Fibroblast of skin of right biceps (primary cell): ENCODE data around the gene CREB1.

Experiments used
- DNase-seq: peaks from one replicate; pipeline ENCODE4 v3.0.0-alpha.2; 2013

The CREB1 gene

DNA sequence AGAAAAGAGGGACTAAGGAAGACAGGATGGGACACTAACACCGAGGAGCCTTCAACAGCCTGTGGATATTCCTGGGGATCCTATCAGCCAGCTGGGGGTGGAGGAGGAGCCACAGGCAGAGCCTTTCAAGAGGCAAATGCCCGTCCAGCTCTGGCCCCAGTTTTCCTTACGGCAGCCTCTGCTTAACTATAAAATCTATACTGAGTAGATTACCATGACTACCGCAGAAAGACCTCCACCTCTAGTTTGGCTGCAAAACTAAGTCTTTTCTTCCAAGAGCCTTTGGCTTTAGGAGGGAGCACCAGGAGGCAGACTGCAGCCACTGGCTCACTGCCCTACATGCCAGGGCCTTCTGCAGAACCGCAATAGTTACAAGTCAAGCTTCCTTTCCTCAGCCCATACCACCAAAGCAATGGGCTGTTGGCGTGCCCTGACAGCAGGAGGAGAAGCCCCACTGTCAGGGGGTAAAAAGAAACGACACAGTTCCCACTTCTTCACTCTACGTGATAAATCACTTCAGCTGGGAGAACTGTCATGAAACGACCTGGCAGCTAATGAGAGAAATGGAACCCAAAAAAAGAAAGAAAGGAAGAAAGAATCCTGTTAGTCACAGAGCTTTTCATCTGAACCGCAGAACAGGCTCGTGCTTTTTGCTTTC is 25.1 kb upstream of the CREB1 start:
- DNase-seq, result peak; percentile 92

DNA sequence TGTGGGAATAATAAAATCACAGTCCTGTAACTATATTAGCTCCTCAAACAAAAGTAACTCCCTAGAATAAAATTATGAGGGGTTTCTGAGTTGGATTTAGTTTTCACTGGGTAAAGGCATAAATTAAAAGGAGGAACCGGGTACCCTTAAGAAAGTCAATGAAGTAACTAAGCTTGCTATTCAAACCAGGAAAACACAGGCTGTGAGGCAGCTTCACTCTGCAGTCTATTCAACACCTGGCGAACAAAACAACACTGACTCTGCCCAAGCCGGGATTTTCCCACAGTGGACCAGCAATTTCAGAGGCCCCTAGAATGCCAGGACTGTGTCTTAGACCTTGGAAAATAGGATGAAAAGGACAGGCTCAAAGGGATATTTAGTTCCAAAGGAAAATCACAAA is 24.6 kb upstream of the CREB1 start:
- no peak for DNase-seq

DNA sequence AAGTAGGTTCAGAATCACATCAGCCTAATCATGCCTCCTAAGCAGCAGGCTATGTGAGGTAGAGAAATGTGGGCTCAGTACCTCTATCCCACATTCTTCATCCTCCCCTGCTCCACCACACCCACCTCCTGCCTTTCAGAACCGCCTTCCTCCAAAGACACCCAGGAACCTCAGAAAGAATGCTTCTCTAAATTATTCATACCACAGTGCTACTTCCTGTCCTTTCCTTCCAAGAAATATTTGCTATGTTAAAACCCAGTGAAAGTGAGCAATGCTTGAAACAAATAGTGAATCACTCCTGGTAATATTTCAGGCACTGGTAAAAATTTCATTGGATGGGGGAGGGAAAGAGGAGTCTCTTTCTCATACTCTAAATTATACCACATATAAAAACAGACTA is 24.0 kb upstream of the CREB1 start:
- DNase-seq, result peak; percentile 97

- DNase-seq, result no peak
Observed at GRCh38 chr2:207506426-207506825, 23.3 kb upstream of the CREB1 start.

DNA sequence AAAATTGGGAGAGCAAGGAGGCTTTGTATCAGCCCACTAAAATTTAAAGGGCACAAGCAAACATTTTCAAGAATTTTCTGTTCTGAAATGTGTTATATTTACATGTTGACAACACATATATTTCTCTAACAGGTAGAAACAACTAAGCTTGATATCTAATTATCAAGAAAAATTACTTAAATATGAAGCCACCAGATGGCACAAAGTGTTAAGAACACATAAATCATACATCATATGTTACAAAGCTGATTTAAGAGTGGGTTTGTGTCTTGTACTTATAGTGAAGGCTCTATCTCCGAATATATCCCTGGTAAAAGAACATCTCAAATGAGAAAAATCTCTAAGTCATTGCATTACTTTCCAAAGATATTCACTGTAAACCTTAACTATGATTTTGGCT is 19.6 kb upstream of the CREB1 start:
- no peak for DNase-seq

DNA sequence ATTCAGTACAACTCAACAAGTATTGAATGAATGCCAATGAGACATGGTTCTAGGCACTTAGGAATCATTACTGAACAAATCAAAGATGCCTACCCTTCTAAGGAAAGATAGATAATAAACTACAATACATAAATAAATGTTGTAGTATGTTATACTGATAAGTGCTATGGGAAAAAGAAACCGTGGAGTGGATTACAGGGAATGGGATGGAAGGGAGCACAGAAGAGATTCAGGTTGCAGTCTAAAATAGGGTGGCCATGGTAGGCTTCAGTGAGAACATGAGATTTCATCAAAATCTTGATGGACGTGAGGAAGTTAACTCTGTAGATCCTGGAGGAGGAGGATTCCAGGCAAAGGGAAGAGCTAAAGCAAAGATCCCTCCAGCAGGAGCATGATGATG is 17.9 kb upstream of the CREB1 start:
- DNase-seq, result peak; percentile 51

GRCh38 chr2:207512356-207512755 is 17.4 kb upstream of the CREB1 start:
- no peak for DNase-seq

- DNase-seq, result peak; percentile 99
Observed at GRCh38 chr2:207513551-207514257, 16.1 kb upstream of the CREB1 start.

DNA sequence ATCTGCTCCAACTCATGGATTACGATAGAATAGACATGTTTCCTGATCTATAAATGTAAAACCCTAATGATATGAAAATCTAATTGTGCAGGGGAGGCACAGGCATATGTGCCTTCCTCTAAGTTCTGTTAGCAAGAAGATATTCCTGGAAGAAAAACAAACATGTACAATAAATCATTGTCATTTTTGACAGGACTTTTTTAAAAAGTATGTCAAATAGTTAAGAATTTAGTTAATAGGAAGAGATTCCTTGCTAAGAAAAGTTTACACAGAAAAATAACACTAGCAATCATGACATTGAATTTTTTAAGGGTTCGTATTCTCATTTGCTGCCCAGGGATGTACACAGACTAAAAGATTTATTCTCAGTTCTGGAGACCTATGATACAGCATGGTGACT is 15.3 kb upstream of the CREB1 start:
- DNase-seq, result peak; percentile 39

DNA sequence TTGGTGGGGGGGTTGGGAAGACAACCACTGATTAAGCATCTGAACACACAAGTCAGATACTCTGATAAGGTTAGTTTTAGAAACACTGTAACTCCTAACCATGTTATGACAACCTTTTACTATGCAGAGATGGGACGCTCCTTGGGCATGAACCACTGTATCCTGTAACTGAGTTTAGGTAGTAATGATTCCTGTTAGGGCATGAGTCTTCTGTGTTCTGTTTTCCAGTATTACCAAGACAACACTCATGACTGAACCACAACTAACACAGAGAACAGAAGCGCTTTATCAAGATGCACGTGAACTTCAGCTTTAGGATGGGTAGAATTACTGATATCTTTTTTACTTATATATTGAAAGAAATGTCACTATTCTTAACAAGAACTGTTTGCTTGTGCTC is 14.1 kb upstream of the CREB1 start:
- DNase-seq, result peak; percentile 22

GRCh38 chr2:207516206-207516605 is 13.6 kb upstream of the CREB1 start:
- DNase-seq, result peak; percentile 79

GRCh38 chr2:207523005-207523404 is 6.8 kb upstream of the CREB1 start:
- no peak for DNase-seq

DNA sequence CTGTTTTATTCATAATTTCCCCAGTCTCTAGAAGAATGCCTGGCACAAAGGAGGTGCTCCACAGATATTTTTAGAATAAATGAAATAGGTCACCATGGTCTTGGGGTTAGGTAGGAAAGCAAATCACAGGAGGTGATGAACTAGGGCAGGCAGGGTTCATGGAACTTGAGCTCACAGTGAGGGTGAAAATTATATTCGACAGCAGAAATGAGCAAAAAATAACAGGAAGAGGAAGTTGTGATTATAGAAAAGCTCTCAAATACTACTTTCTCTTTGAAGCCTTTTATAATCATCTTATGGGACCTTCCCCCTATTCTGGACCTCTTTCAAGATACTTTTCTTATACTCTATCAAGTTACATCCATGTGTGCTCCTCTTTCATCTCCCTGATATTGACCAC is 4.5 kb upstream of the CREB1 start:
- no peak for DNase-seq

DNA sequence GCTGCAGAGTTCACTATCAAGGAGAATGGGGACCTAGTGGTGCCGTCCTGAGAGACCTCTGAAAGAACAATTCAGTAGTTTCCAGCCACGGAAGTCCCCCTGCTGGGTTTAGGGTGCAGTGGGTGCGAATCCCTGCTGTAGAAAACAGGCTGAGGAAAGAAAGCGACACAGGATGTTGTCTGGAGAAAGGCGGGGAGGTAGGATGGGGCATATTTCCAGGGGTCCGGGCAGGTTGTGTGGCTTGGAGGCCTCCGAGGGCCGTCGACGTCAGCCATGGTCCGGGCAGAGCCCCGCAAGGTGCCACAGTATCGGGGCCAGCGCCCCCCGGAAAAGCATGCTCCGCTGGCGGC is 807 bp upstream of the CREB1 start:
- DNase-seq, result peak; percentile 58

- peak; percentile 53 for DNase-seq
Observed at GRCh38 chr2:207530160-207531031, 634 bp downstream of the CREB1 start.

- peak; percentile 20 for DNase-seq
Observed at GRCh38 chr2:207531032-207531952, 1.5 kb downstream of the CREB1 start.

DNA sequence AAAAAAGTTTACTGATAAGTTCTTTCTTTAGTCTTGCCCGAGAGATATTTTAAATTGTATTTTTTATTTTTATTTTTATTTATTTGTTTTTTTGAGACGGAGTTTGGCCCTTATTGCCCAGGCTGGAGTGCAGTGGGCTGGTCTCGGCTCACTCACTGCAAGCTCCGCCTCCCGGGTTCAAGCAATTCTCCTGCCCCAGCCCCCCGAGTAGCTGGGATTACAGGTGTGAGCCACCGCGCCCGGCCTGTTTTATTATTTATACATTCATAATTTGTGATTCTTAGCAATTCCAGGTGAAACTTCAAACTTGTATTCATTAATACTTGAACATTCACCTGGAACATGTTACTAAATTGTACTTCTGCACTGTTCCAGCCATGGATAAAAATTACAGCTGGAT is 2.9 kb downstream of the CREB1 start:
- no peak for DNase-seq

- DNase-seq, result no peak
Observed at GRCh38 chr2:207533461-207534008, 3.8 kb downstream of the CREB1 start.

GRCh38 chr2:207534417-207534816 is 4.7 kb downstream of the CREB1 start:
- no peak for DNase-seq

DNA sequence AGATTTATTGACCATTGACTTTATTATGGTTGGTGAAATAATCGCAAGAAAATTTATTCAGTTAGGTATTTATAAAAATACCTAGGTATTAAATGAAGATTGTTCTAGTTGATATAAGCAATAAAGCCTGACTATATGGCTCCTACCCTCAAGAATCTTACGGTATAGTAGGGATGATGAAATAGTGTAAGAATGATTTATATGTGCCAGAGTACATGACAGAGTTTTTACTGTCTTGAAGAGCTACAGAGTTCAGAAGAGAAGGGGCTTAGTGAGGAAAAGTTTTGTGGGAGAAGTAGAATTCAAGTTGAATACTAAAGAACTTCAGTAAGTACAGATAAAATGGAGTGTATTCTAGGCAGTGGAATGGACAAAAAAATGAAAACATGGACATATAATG is 9.7 kb downstream of the CREB1 start:
- DNase-seq, result no peak

GRCh38 chr2:207540431-207540830 is 10.7 kb downstream of the CREB1 start:
- DNase-seq, result no peak

DNA sequence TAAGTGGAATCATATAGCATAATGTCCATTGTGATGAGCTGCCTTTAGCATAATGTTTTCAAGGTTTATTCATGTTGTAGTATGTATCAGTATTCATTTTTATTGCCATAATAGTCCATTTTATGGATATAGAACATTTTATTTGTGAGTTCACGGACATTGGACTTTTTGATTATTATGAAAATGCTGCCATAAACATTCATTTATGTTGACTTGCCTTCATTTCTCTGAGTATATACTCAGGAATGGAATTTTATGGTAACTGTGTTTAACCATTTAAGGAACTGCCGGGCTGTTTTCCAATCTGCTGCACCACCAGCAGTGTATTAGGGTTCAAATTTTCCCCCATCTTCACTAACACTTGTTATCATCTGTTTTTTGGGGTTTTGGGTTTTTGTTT is 12.2 kb downstream of the CREB1 start:
- DNase-seq, result no peak

DNA sequence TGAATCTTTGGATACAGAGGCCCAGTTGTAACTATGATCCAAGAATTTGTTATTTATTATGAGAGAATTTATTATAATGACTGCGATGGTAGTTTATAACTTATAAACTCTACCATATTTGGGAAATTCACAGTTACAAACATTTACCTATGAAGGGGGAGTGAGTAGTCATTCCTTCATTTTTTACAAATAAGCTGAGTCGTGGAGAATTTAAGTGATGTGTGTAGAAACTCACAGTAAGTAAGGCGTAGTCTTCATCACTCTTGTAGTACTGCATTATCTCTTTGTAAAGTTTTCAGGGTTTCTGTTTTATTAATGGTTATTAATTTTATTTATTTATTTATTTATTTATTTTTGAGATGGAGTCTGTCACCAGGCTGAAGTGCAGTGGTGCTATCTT is 13.5 kb downstream of the CREB1 start:
- no peak for DNase-seq
